GM12865 (cell line): ENCODE results near the gene RET.

Experiments used
- DNase-seq: peaks from one replicate; pipeline ENCODE4 v3.0.0; 2010; ENCODE audit warnings: low read depth
- H3K4me3 ChIP-seq: 2 replicates; pipeline ENCODE4 v1.5.1; 2011; ENCODE audit warnings: mild to moderate bottlenecking, low read depth, low read length, control low read depth
- TF ChIP-seq, protein P1 (sequence below): IDR thresholded peaks from 2 replicates; pipeline ENCODE4 v1.5.1; 2011; ENCODE audit warnings: low read length, control low read depth, low read depth, inconsistent platforms; ENCODE audit not compliant: insufficient read depth; ENCODE audit errors: missing control alignments

Gene RET

DNA sequence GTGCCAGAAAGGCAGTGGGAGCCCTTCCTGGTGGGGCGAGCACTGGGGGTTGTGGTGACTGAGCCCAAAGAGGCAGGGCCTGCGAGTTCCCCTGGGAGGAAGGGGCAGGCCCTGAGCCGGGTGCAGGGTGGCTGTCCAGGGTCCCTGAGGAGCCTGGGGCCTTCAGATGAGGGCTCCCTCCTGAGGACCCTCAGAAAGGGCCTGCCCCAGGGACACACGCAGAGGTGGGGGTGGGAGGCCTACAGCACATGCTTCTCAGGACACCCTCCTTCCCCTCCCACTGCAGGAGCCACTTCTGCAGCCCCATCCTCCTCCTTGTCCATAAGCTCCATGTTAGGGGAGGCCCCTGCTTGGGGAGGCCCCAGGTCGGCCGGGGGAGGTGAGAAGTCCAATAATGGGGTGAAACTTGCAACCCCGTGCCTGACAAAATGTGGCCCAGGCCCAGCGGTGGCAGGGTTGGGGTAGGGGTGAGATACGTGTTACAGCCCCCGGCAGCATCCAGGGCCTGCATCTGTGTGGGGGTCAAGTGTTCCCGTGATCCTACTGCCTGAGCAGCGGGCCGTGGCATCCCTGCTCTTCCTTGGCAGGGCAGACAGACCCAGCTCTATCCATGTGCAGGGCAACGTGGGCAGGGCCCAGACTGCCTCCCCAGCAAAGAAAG lies 31.8 kb upstream of the RET start:
- DNase-seq = no peak
- no peak overlapping the region for H3K4me3 ChIP-seq
- TF ChIP-seq, protein P1, sequence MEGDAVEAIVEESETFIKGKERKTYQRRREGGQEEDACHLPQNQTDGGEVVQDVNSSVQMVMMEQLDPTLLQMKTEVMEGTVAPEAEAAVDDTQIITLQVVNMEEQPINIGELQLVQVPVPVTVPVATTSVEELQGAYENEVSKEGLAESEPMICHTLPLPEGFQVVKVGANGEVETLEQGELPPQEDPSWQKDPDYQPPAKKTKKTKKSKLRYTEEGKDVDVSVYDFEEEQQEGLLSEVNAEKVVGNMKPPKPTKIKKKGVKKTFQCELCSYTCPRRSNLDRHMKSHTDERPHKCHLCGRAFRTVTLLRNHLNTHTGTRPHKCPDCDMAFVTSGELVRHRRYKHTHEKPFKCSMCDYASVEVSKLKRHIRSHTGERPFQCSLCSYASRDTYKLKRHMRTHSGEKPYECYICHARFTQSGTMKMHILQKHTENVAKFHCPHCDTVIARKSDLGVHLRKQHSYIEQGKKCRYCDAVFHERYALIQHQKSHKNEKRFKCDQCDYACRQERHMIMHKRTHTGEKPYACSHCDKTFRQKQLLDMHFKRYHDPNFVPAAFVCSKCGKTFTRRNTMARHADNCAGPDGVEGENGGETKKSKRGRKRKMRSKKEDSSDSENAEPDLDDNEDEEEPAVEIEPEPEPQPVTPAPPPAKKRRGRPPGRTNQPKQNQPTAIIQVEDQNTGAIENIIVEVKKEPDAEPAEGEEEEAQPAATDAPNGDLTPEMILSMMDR = no peak

DNA sequence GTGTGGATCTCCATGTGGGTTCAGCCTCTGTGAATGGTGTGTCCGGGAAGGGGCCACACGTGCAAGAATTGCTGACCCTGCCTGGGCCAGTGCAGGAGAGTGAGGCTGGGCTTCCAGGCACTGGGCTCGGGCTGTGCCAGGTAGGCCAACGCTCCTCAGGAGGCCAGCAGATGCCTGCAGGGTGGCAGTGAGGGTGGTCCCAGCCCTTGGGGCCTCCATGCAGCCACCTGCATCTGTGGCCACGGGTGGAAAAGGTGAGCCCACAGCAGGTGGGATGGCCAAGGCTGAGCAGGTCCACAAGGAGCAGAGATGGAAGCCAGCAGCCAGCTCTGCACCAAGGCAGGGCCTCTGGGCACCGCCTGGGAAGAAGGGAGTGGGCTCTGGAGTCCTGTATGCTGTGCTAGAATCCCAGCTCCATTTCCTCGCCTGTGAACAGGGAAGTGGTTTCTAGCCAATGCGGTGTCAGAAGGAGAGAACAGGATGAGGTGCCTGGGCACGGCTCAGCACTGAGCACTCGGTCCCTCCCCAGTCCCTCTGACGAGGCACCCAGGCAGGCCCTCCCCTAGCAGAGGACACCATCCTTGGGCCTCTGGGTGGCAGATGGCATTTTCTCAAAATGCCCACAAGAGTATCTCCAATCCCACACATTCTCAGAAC lies 31.1 kb upstream of the RET start:
- TF ChIP-seq, protein P1 = no peak
- no peak for DNase-seq
- H3K4me3 ChIP-seq = no peak overlapping the region

DNA sequence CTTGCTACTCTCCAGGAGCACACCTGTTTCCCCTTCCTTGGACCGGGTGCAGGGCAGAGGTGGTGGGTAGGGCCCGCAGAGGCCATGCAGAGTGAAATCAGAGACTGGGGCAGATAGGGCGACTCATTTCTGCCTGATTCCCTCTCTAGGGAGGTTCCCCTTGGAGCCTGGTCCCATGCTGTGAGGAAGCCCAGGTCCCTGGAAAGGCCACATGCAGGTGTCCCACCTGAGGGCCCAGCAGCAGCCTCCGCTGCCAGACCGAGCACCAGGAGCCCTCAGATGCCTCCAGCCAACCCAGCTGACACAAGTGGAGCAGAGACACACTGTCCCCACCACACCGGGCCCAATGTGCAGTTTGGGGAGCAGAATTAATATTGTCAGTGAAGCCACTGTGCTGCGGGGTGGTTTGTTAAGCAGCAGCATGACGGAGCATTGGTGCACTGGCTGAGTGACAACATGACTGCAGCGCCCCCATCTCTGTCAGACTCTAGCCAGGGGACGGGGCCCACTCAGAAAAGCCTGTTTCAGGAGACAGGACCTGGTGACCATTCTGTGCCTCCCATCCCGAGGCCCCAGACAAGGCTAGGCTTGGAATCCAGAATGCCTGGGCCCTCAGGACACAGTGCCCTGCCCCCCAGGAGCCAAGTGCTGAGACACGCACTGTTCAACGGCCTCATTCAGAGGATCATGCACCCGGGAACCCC lies 30.4 kb upstream of the RET start:
- DNase-seq = no peak
- TF ChIP-seq, protein P1 = no peak
- no peak overlapping the region for H3K4me3 ChIP-seq

DNA sequence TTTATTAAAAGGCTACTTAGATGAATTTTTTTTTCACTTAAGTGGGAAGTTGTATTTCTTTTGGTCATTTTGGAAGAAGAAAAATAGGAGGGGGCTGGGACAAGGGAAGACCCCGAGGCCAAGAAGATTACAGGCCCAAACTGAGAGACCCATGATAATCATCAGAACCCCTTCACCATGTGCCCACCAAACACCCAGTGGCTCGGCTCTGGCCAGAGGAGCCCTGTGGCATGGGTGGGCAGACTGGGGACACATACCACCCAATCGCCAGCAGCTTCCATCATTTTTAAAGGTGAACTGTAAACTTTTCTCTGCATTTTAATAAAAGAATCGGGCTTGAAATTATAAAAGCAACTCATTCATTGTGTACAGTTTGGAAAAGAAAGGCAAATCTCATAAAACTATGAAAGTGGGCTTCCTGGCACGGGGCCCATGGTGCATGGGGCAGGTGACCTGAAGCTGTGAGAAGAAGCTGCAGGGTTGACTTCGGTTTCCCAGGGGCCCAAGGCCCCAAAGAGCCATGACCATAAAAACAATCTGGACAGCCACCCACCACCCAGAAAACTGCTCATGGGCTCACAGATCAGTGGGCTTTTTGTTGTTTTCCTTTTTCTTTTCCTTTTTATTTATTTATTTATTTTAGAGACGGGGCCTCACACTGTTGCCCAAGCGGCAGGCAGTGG lies 29.4 kb upstream of the RET start:
- H3K4me3 ChIP-seq = no peak overlapping the region
- no peak for DNase-seq
- TF ChIP-seq, protein P1 = no peak

DNA sequence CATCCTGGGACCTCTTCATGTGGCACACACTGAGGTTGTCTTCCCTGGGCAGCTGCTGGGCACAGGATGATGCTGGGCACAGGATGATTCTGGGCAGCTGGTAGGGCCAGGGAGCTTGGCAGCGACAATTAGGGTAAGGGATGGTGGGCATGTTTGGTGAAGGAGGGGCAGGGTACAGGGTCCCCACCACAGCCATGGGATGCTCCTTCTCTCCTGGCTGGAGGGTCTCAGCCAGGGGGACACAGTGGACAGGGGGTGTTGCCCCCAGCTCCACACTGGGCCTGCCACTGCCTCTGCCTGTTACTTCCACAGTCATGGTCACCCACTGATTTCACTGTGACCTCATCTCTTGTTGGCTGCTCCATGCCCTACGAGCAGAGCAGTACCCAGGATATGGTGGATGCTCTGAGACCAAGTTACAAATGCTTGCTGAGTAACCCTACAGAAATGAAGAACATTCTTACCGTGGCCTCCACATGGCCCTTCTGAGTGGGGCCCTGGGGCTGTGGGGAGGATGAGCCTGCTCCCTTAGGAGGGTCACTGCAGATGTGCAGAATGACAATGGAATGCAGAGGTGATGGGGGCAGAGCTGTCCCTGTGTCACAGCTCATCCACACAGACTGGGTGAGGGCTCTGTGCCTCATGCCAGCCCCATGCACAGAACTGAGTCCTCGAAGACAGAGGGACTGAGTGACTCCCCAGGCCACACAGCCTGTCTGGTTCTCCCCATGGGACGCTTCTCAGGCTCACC lies 28.4 kb upstream of the RET start:
- TF ChIP-seq, protein P1 = no peak
- no peak for DNase-seq

DNA sequence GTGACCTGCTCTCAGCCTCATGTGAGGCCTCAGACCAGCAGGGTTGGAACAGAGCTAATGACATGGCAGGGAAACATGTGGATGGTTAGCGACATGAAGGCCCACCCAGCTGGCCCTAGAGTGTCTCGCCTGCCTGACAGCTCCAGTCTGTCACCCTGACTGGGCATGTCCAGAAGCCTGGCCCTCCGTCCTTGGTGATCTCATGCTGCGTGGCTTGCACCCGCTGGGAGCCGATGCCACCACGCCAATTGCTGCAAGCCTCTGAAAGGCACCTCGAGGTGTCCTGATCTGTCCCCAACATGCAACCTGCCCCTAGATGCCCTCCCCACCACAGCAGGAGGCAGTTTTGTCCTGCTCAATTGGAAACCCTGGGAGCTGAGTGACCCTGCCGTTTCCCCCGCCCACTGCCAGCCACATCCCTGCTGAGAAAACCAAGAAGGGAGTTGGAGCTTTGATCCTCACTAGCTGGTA lies 27.8 kb upstream of the RET start:
- TF ChIP-seq, protein P1 = no peak
- no peak overlapping the region for H3K4me3 ChIP-seq
- no peak for DNase-seq

More for the DNA sequence above, 28.4 kb upstream of the RET start:
- no peak overlapping the region for H3K4me3 ChIP-seq
